Nephron (organoid): ENCODE results near the gene FUBP1.
"Not testable (repeated sequence)": the region's sequence is repeated elsewhere in the genome, so short reads cannot be mapped to it uniquely, and the experiment has no call there.

Experiments
- H3K27ac Mint-ChIP-seq, 3 experiments: 2 replicates each; pipeline ENCODE4 v1.8.0; 2020; ENCODE audit warnings: mixed read lengths in 3 of 3, mild to moderate bottlenecking in 2 of 3, moderate library complexity in 1 of 3
- H3K27me3 Mint-ChIP-seq: 2 replicates; pipeline ENCODE4 v1.8.0; 2021; ENCODE audit warnings: low read depth, mild to moderate bottlenecking, moderate library complexity, mixed read lengths
- H3K36me3 Mint-ChIP-seq: 2 replicates; pipeline ENCODE4 v1.8.0; 2020; ENCODE audit warnings: low read depth, mixed read lengths
- H3K4me1 Mint-ChIP-seq: 2 replicates; pipeline ENCODE4 v1.8.0; 2020; ENCODE audit warnings: mixed read lengths
- H3K4me3 Mint-ChIP-seq, 3 experiments: 2 replicates each; pipeline ENCODE4 v1.8.0; 2020; ENCODE audit warnings: mild to moderate bottlenecking in 3 of 3, mixed read lengths in 3 of 3, moderate library complexity in 2 of 3
- H3K9me3 Mint-ChIP-seq: 2 replicates; pipeline ENCODE4 v1.8.0; 2020; ENCODE audit warnings: mixed read lengths
- CTCF ChIP-seq, 3 experiments: fragments of 200-600 bp; sonication (generic); IDR thresholded peaks; one replicate each; pipeline ENCODE4 v1.5.0; 2021; ENCODE audit warnings: antibody characterized with exemption in 3 of 3; ENCODE audit not compliant: unreplicated experiment in 3 of 3

Gene FUBP1

GRCh38 chr1:77925956-77926355, 52.9 kb downstream of the FUBP1 start:
- H3K27me3 Mint-ChIP-seq, result no peaks in the 10 kb centered on the region
- peaks cover 28% of the 10 kb centered on the region for H3K36me3 Mint-ChIP-seq
- no peak overlapping the region for H3K4me3 Mint-ChIP-seq
- H3K9me3 Mint-ChIP-seq, result no peaks in the 10 kb centered on the region
- H3K27ac Mint-ChIP-seq, result no peak overlapping the region
- no peaks in the 10 kb centered on the region for H3K4me1 Mint-ChIP-seq
- no peak for TF ChIP-seq CTCF (IDR thresholded peaks at IDR 0.05; ENCODE audit: unreplicated experiment in 3 of 3)

- H3K9me3 Mint-ChIP-seq, result no peaks in the 10 kb centered on the region
- H3K4me1 Mint-ChIP-seq, result no peaks in the 10 kb centered on the region
- no peak overlapping the region for H3K4me3 Mint-ChIP-seq
- TF ChIP-seq CTCF (IDR thresholded peaks at IDR 0.05; ENCODE audit: unreplicated experiment in 3 of 3), result no peak
- no peak overlapping the region for H3K27ac Mint-ChIP-seq
- H3K36me3 Mint-ChIP-seq, result peaks cover 24% of the 10 kb centered on the region
- H3K27me3 Mint-ChIP-seq, result no peaks in the 10 kb centered on the region
These were observed 53.4 kb downstream of the FUBP1 start for GRCh38 chr1:77925518-77925917.

- not testable (repeated sequence) for H3K27me3 Mint-ChIP-seq, H3K27ac Mint-ChIP-seq, H3K4me1 Mint-ChIP-seq, H3K4me3 Mint-ChIP-seq, H3K9me3 Mint-ChIP-seq
- peaks cover 21% of the 10 kb centered on the region for H3K36me3 Mint-ChIP-seq
These were observed 60.0 kb downstream of the FUBP1 start for GRCh38 chr1:77918918-77919317.

DNA sequence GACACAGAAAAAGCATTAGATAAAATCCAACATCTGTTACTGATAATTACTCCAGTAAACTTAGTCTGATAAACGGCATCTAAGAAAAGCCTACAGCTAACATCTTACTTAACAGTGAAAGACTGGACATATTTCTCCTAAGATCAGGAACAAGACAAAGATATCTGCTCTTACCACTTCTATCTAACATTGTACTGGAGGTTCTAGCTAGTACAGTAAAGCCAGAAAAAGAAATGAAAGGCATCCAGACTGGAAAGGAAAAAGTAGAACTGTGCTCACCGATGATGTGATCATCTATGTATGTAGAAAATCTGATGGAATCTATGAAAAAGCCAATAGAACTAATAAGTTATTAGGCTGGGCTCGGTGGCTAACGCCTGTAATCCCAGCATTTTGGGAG, 68.8 kb downstream of the FUBP1 start:
- no peaks in the 10 kb centered on the region for H3K9me3 Mint-ChIP-seq
- H3K4me1 Mint-ChIP-seq, result no peaks in the 10 kb centered on the region
- H3K27me3 Mint-ChIP-seq, result no peaks in the 10 kb centered on the region
- no peak overlapping the region for H3K4me3 Mint-ChIP-seq
- no peaks in the 10 kb centered on the region for H3K36me3 Mint-ChIP-seq
- TF ChIP-seq CTCF (IDR thresholded peaks at IDR 0.05; ENCODE audit: unreplicated experiment in 3 of 3), result no peak
- no peak overlapping the region for H3K27ac Mint-ChIP-seq

GRCh38 chr1:77906624-77907023, 72.2 kb downstream of the FUBP1 start:
- Mint-ChIP-seq H3K9me3 (no peaks in the 10 kb centered on the region), H3K4me1 (no peaks in the 10 kb centered on the region), H3K4me3 (no peak overlapping the region), H3K27ac (no peak overlapping the region), H3K27me3 (no peaks in the 10 kb centered on the region), H3K36me3 (no peaks in the 10 kb centered on the region)
- TF ChIP-seq CTCF (IDR thresholded peaks at IDR 0.05; ENCODE audit: unreplicated experiment in 3 of 3), result no peak

DNA sequence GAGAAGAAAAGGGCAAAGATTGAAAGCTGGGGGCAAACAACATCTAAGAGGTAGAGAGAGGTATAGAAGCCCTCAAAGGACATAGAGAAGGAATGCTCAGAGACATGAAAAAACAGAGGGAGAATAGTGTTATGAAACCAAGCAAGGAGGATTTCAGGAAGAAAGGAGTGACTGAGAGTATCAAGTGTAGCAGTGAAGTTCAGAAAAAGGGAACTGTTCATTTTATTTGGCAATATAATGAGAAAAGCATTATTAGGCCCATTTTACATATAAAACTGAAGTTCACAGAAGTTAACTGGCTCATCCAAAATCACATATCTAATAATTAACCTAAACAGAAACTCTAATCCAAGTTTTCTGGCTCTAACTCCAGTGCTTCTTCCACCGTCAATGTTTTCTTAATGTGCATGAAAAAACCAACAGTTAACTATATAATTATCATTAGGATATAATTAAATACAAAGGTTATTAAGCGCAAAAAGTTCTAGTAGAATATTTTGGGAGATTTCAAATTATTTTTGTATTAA, 72.8 kb downstream of the FUBP1 start:
- H3K4me1 Mint-ChIP-seq, result no peaks in the 10 kb centered on the region
- H3K9me3 Mint-ChIP-seq, result no peaks in the 10 kb centered on the region
- H3K27ac Mint-ChIP-seq, result no peak overlapping the region
- no peak overlapping the region for H3K4me3 Mint-ChIP-seq
- no peak for TF ChIP-seq CTCF (IDR thresholded peaks at IDR 0.05; ENCODE audit: unreplicated experiment in 3 of 3)
- H3K27me3 Mint-ChIP-seq, result no peaks in the 10 kb centered on the region
- H3K36me3 Mint-ChIP-seq, result no peaks in the 10 kb centered on the region
